ENCODE results near the gene MRPL34. TPM values are rescaled to one million over a fixed set of nuclear protein-coding genes. Genes with fewer than 3 reads are reported as not detected.

Gene MRPL34
- total and polyA plus RNA-seq, 7 donors = 105 to 558 (median 217) TPM

- Histone ChIP-seq H3K27ac (peak overlapping the region; percentile 88), H3K36me3 (ENCODE audit: insufficient read depth in 1 of 2, low read depth in 1 of 2) (peaks cover 0 to under 1% of the 10 kb centered on the region in 2 donors), H3K4me1 (peaks cover 45% of the 10 kb centered on the region), H3K4me3 (peak overlapping the region; percentile 79), H3K27me3 (ENCODE audit: insufficient read depth in 3 of 3, low read length in 2 of 3) (no peaks in the 10 kb centered on the region), H3K9me3 (no peaks in the 10 kb centered on the region)
- DNase-seq = no peak
- TF ChIP-seq CTCF (IDR thresholded peaks at IDR 0.05) = no peak
- intact Hi-C loops (cut with DNase I) = no loop called here
- 6 to 9% (median 7%) methylated on average over 28 of the region's 28 CpGs for WGBS, 3 donors
- no peak for ATAC-seq
These were observed 628 bp downstream of the MRPL34 start for GRCh38 chr19:17306285-17306714.

- Histone ChIP-seq H3K36me3 (ENCODE audit: insufficient read depth in 1 of 2, low read depth in 1 of 2) (no peaks in the 10 kb centered on the region), H3K9me3 (no peaks in the 10 kb centered on the region), H3K4me1 (peaks cover 44% of the 10 kb centered on the region), H3K27me3 (ENCODE audit: insufficient read depth in 3 of 3, low read length in 2 of 3) (peaks cover 0 to 1% (median 0%) of the 10 kb centered on the region in 3 donors), H3K4me3 (no peak overlapping the region), H3K27ac (peak overlapping the region; percentile 0)
- TF ChIP-seq CTCF (IDR thresholded peaks at IDR 0.05) = no peak
- DNase-seq (no peak), ATAC-seq (no peak)
- 88 to 92% (median 88%) methylated on average over 8 of the region's 8 CpGs for WGBS, 3 donors
- intact Hi-C loops (cut with DNase I) = no loop called here
These were observed 2.3 kb downstream of the MRPL34 start for GRCh38 chr19:17307876-17308377.

DNA sequence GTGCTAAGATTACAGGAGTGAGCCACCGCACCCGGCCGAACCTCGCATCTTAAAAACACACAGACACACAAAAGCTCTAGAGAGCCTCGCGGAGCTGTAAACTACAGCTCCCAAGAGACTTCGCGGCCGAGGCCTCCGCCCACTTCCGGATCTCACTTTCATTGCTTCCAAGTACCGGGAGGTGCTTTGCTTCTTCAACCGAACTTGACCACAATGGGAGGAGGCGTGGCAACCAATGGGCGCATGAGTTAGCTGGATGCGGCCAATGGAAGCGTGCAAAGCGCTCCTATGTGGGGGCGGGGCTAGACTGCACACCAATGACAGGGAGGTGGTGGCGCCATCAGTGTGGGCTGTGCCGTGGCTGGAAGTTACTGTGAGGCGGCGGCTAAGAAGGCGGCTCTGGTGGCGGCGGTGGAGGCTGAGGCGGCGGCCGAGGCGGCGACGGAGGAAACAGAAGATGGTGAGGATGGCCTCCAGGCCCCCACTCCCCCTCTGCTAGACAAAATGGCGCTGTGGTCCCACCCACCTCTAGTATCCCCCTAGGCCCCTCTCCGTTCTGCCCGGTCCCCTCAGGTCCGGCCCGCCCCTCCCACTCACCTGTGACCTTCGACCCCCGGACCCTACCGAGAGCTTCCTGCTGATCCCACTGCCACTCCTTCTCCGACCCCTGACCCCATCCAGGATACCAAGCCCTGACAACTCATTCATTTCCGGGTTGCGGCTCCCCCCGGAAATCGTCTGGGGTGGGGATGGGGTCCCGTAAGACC lies 3.7 kb downstream of the MRPL34 start, which contains the start of gene DDA1:
DDA1 (plus strand) TSS at position 366 of the 767 bp plus-strand sequence; CDS start at position 458, 92 bp downstream.
- 1% methylated on average over 32 to 46 of the region's 46 CpGs for WGBS, 3 donors
- intact Hi-C loops (cut with DNase I) = no loop called here
- Histone ChIP-seq H3K27ac (peak within 1 kb of the TSS; percentile 78), H3K4me3 (peak within 1 kb of the TSS; percentile 72), H3K9me3 (no peaks in the 10 kb centered on the region), H3K4me1 (peaks cover 34% of the 10 kb centered on the region), H3K36me3 (ENCODE audit: insufficient read depth in 1 of 2, low read depth in 1 of 2) (peaks cover 0 to 9% of the 10 kb centered on the region in 2 donors), H3K27me3 (ENCODE audit: insufficient read depth in 3 of 3, low read length in 2 of 3) (peaks cover 0 to 1% (median 0%) of the 10 kb centered on the region in 3 donors)
- DNase-seq = peak; percentile 99
- TF ChIP-seq CTCF (IDR thresholded peaks at IDR 0.05) = no peak
- peak; percentile 83 to 88 (median 84) for ATAC-seq

- intact Hi-C loops (cut with DNase I) = no loop called here
- Histone ChIP-seq H3K9me3 (no peaks in the 10 kb centered on the region), H3K27me3 (ENCODE audit: insufficient read depth in 3 of 3, low read length in 2 of 3) (peaks cover 0 to 1% (median 0%) of the 10 kb centered on the region in 3 donors), H3K27ac (peak overlapping the region; percentile 78), H3K4me1 (peaks cover 34% of the 10 kb centered on the region), H3K4me3 (peak overlapping the region; percentile 72), H3K36me3 (ENCODE audit: insufficient read depth in 1 of 2, low read depth in 1 of 2) (peaks cover 0 to 15% of the 10 kb centered on the region in 2 donors)
- 5 to 6% (median 5%) methylated on average over 23 of the region's 23 CpGs for WGBS, 3 donors
- DNase-seq (no peak), ATAC-seq (no peak)
- TF ChIP-seq CTCF (IDR thresholded peaks at IDR 0.05) = no peak
These were observed 4.3 kb downstream of the MRPL34 start for GRCh38 chr19:17309965-17310461.
